ENCODE measurements around the gene PRMT7.
"Not testable (repeated sequence)": the region's sequence is repeated elsewhere in the genome, so short reads cannot be mapped to it uniquely, and the experiment has no call there.

DNA sequence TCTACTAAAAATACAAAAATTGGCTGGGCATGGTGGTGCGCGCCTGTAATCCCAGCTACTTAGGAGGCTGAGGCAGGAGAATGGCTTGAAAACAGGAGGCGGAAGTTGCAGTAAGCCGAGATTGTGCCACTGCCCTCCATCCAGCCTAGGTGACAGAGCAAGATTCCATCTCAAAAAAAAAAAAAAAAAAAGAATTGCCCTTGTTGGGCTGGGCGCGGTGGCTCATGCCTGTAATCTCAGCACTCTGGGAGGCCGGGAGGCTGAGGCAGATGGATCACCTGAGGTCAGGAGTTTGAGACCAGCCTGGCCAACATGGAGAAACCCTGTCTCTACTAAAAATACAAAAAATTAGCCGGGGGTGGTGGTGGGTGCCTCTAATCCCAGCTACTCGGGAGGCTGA is 22.0 kb upstream of the PRMT7 start:
- TF ChIP-seq, protein P1, sequence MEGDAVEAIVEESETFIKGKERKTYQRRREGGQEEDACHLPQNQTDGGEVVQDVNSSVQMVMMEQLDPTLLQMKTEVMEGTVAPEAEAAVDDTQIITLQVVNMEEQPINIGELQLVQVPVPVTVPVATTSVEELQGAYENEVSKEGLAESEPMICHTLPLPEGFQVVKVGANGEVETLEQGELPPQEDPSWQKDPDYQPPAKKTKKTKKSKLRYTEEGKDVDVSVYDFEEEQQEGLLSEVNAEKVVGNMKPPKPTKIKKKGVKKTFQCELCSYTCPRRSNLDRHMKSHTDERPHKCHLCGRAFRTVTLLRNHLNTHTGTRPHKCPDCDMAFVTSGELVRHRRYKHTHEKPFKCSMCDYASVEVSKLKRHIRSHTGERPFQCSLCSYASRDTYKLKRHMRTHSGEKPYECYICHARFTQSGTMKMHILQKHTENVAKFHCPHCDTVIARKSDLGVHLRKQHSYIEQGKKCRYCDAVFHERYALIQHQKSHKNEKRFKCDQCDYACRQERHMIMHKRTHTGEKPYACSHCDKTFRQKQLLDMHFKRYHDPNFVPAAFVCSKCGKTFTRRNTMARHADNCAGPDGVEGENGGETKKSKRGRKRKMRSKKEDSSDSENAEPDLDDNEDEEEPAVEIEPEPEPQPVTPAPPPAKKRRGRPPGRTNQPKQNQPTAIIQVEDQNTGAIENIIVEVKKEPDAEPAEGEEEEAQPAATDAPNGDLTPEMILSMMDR (IDR thresholded peaks at IDR 0.05; ENCODE audit: borderline replicate concordance, extremely low read depth, low read length, poor library complexity, severe bottlenecking), result not testable (repeated sequence)
- TF ChIP-seq EZH2 (IDR thresholded peaks at IDR 0.05; ENCODE audit: borderline replicate concordance, low read depth, low read length, severe bottlenecking), result not testable (repeated sequence)

Measured in DND-41 (cell line).